Neural cell (in vitro differentiated cells): ENCODE data around the gene ELP4. TPM values are rescaled to one million over a fixed set of nuclear protein-coding genes. Genes with fewer than 3 reads are reported as not detected.

Experiments used
- H2AFZ ChIP-seq: fragments of 200-600, 300-800 bp; sonication (generic), shearing (Covaris generic); 2 replicates; pipeline ENCODE4 v1.6.0; 2014; ENCODE audit warnings: low read depth, mild to moderate bottlenecking, antibody characterized with exemption, low read length, moderate library complexity
- H3F3A ChIP-seq: fragments of 200-600 bp; shearing (Covaris generic); 2 replicates; pipeline ENCODE4 v1.6.1; 2016; ENCODE audit warnings: mild to moderate bottlenecking, moderate library complexity, mixed read lengths, antibody characterized with exemption, low read length; ENCODE audit not compliant: insufficient read depth, poor library complexity, severe bottlenecking
- H3K27ac ChIP-seq: fragments of 200-600, 300-800 bp; sonication (generic), shearing (Covaris generic); 2 replicates; pipeline ENCODE4 v1.5.1; 2014; ENCODE audit warnings: mild to moderate bottlenecking, low read length, moderate library complexity
- H3K27me3 ChIP-seq: fragments of 300-800, 200-600 bp; sonication (generic), shearing (Covaris generic); 2 replicates; pipeline ENCODE4 v1.6.0; 2014; ENCODE audit warnings: mild to moderate bottlenecking, low read depth, low read length, moderate library complexity; ENCODE audit not compliant: insufficient read depth
- H3K36me3 ChIP-seq: fragments of 300-800, 200-600 bp; sonication (generic), shearing (Covaris generic); 2 replicates; pipeline ENCODE4 v1.5.1; 2014; ENCODE audit warnings: mild to moderate bottlenecking, antibody characterized with exemption, low read length, moderate library complexity; ENCODE audit not compliant: insufficient read depth
- H3K4me2 ChIP-seq: fragments of 300-800, 200-600 bp; sonication (generic), shearing (Covaris generic); 2 replicates; pipeline ENCODE4 v1.6.0; 2014; ENCODE audit warnings: mild to moderate bottlenecking, low read length
- H3K4me3 ChIP-seq: fragments of 300-800, 200-600 bp; sonication (generic), shearing (Covaris generic); 2 replicates; pipeline ENCODE4 v1.5.1; 2014; ENCODE audit warnings: mild to moderate bottlenecking, low read length, moderate library complexity
- H3K79me2 ChIP-seq: fragments of 200-600 bp; shearing (Covaris generic); replicated peaks from 2 replicates; pipeline ENCODE4 v1.6.0; 2014; ENCODE audit warnings: mild to moderate bottlenecking, low read length, moderate library complexity; ENCODE audit not compliant: insufficient read depth
- H3K9ac ChIP-seq: fragments of 300-800, 200-600 bp; sonication (generic), shearing (Covaris generic); 2 replicates; pipeline ENCODE4 v1.6.1; 2016; ENCODE audit warnings: mild to moderate bottlenecking, low read length, mixed read lengths
- H3K9me2 ChIP-seq: fragments of 200-600 bp; shearing (Covaris generic); 2 replicates; pipeline ENCODE4 v1.6.1; 2016; ENCODE audit warnings: mild to moderate bottlenecking, low read length, mixed read lengths; ENCODE audit not compliant: insufficient read depth
- H3K9me3 ChIP-seq: fragments of 200-600, 300-800 bp; sonication (generic), shearing (Covaris generic); 2 replicates; pipeline ENCODE4 v1.6.1; 2016; ENCODE audit warnings: mild to moderate bottlenecking, mixed run types, low read length, moderate library complexity, mixed read lengths
- H4K20me1 ChIP-seq: fragments of 200-600 bp; shearing (Covaris generic); 2 replicates; pipeline ENCODE4 v1.6.1; 2016; ENCODE audit warnings: mild to moderate bottlenecking, mixed run types; ENCODE audit not compliant: insufficient read depth
- CTCF ChIP-seq: fragments of 450-650 bp; IDR thresholded peaks from 2 replicates; pipeline ENCODE4 v1.5.1; 2014; ENCODE audit warnings: antibody characterized with exemption, mild to moderate bottlenecking, moderate library complexity; ENCODE audit not compliant: poor library complexity, severe bottlenecking
- EP300 ChIP-seq: fragments of 450-650 bp; conservative IDR thresholded peaks from 2 replicates; pipeline ENCODE4 v1.6.1; 2014; ENCODE audit warnings: antibody characterized with exemption, mild to moderate bottlenecking, moderate library complexity; ENCODE audit not compliant: poor library complexity, severe bottlenecking
- EZH2 ChIP-seq: fragments of 200-600, 300-800 bp; shearing (Covaris generic), sonication (generic); IDR thresholded peaks from 2 replicates; pipeline ENCODE4 v1.6.1; 2014; ENCODE audit warnings: antibody characterized with exemption, low read length, borderline replicate concordance, mild to moderate bottlenecking; ENCODE audit not compliant: insufficient read depth, poor library complexity, severe bottlenecking
- MXI1 ChIP-seq: fragments of 450-650 bp; conservative IDR thresholded peaks from 2 replicates; pipeline ENCODE4 v1.6.1; 2014; ENCODE audit warnings: antibody characterized with exemption, mild to moderate bottlenecking; ENCODE audit not compliant: poor library complexity, severe bottlenecking
- POLR2AphosphoS5 ChIP-seq: IDR thresholded peaks from 2 replicates; pipeline ENCODE4 v1.6.1; 2012
- RAD21 ChIP-seq: fragments of 450-650 bp; conservative IDR thresholded peaks from 2 replicates; pipeline ENCODE4 v1.6.1; 2014; ENCODE audit warnings: antibody characterized with exemption, mild to moderate bottlenecking, moderate library complexity
- REST ChIP-seq: IDR thresholded peaks from 2 replicates; pipeline ENCODE4 v1.6.1; 2012; ENCODE audit warnings: borderline replicate concordance
- SMC3 ChIP-seq: fragments of 450-650 bp; conservative IDR thresholded peaks from 2 replicates; pipeline ENCODE4 v1.6.1; 2014; ENCODE audit warnings: antibody characterized with exemption, mild to moderate bottlenecking, moderate library complexity; ENCODE audit not compliant: poor library complexity
- TAF1 ChIP-seq: IDR thresholded peaks from 2 replicates; pipeline ENCODE4 v1.6.1; 2012; ENCODE audit warnings: low read depth
- polyA plus RNA-seq: library from polyadenylated mRNA; depleted of rRNA; stranded (reverse); fragments of >200 nt; gene quantifications from 2 replicates; pipeline ENCODE4 v1.2.3, GENCODE V29; 2014

Gene ELP4
- polyA plus RNA-seq, 1 donor from 2014 or later: 30.4 TPM

GRCh38 chr11:31818425-31818755, 308.8 kb downstream of the ELP4 start:
- H3K9me2 ChIP-seq: no peaks in the 10 kb centered on the region
- no peak overlapping the region for H3K4me2 ChIP-seq
- no peaks in the 10 kb centered on the region for H3K36me3 ChIP-seq
- no peak overlapping the region for H3K9ac ChIP-seq
- TF ChIP-seq CTCF (no peak), EZH2 (peak; percentile 58), POLR2AphosphoS5 (no peak)
- H3K27me3 ChIP-seq: peaks cover 100% of the 10 kb centered on the region
- no peak overlapping the region for H3K27ac ChIP-seq
- peak overlapping the region; percentile 61 for H3K4me3 ChIP-seq
- no peak overlapping the region for H2AFZ ChIP-seq
- no peaks in the 10 kb centered on the region for H4K20me1 ChIP-seq
- no peaks in the 10 kb centered on the region for H3F3A ChIP-seq
- H3K9me3 ChIP-seq: peaks cover 5% of the 10 kb centered on the region
- H3K79me2 ChIP-seq: no peaks in the 10 kb centered on the region

GRCh38 chr11:31818874-31819331, 309.3 kb downstream of the ELP4 start:
- Histone ChIP-seq H3K9me2 (no peaks in the 10 kb centered on the region), H3K79me2 (no peaks in the 10 kb centered on the region), H3K4me3 (no peak overlapping the region), H3K9ac (no peak overlapping the region), H3K27ac (no peak overlapping the region), H4K20me1 (no peaks in the 10 kb centered on the region), H3F3A (no peaks in the 10 kb centered on the region), H2AFZ (no peak overlapping the region), H3K27me3 (peaks cover 100% of the 10 kb centered on the region), H3K9me3 (peaks cover 5% of the 10 kb centered on the region), H3K4me2 (no peak overlapping the region), H3K36me3 (no peaks in the 10 kb centered on the region)
- TF ChIP-seq MXI1 (no peak), REST (no peak), EP300 (no peak), EZH2 (no peak), RAD21 (no peak), POLR2AphosphoS5 (no peak), TAF1 (no peak), SMC3 (no peak), CTCF (no peak)
